Gastrocnemius medialis (tissue), 4 donors: ENCODE data around the gene NBEA. TPM values are rescaled to one million over a fixed set of nuclear protein-coding genes. Genes with fewer than 3 reads are reported as not detected.
A peak's percentile ranks its signal among the peaks of the same experiment; 100 is the strongest.

Experiments
- ATAC-seq, 2 donors: fragments of 150-250 bp; one replicate each; pipeline ENCODE4 v1.9.1; 2016
- DNase-seq, 2 donors: peaks; one replicate each; pipeline ENCODE4 v3.0.0-alpha.2; 2019
- H3K27ac ChIP-seq, 4 donors: fragments of 200-600 bp; sonication (generic); 1 replicate in 1 of 4; 2 replicates in 3 of 4; pipeline ENCODE4 v1.5.1; 2016 to 2018; ENCODE audit warnings: mild to moderate bottlenecking in 2 of 4, moderate library complexity in 1 of 4
- H3K27me3 ChIP-seq, 3 donors: fragments of 200-600 bp; sonication (generic) in 2 of 3; 1 replicate in 1 of 3; 2 replicates in 2 of 3; pipeline versions ENCODE4 v1.5.1 to v1.6.0; 2016 to 2019; ENCODE audit warnings: mild to moderate bottlenecking in 1 of 3, moderate library complexity in 1 of 3
- H3K36me3 ChIP-seq, 2 donors: fragments of 200-600 bp; sonication (generic) in 1 of 2; one replicate each; pipeline ENCODE4 v1.5.1; 2017 to 2018
- H3K4me1 ChIP-seq, 2 donors: fragments of 200-600 bp; sonication (generic) in 1 of 2; one replicate each; pipeline ENCODE4 v1.5.1; 2016 to 2017; ENCODE audit warnings: mild to moderate bottlenecking in 2 of 2
- H3K4me3 ChIP-seq, 4 donors: fragments of 200-600 bp; sonication (generic) in 3 of 4; 1 replicate in 1 of 4; 2 replicates in 3 of 4; pipeline ENCODE4 v1.5.1; 2016 to 2019; ENCODE audit warnings: mild to moderate bottlenecking in 2 of 4
- H3K9me3 ChIP-seq, 3 donors: fragments of 200-600 bp; sonication (generic) in 2 of 3; 1 replicate in 1 of 3; 2 replicates in 2 of 3; pipeline ENCODE4 v1.5.1; 2016 to 2019
- POLR2A ChIP-seq, 2 donors: fragments of 450-650 bp; IDR thresholded peaks; one replicate each; pipeline ENCODE4 v1.6.1; 2017; ENCODE audit warnings: antibody characterized with exemption in 2 of 2, mild to moderate bottlenecking in 2 of 2, moderate library complexity in 2 of 2
- in situ Hi-C, 4 donors: fragments of 200-750 bp; cut with MboI; loops; one replicate each; pipeline versions ENCODE4 v1.15.0 to v1.8.0; 2017; ENCODE audit warnings: low sequenced_read_pairs in 4 of 4
- intact Hi-C: fragments of 100-400 bp; cut with DNase I; formaldehyde crosslinking; loops from one replicate; pipeline ENCODE4 v1.15.1; 2023; ENCODE audit warnings: low total_unique reads
- total RNA-seq, 4 donors: library from RNA; depleted of rRNA; stranded (reverse); fragments of >200 nt; gene quantifications; one replicate each; pipeline versions ENCODE4 v1.1.0 to v1.2.3, GENCODE V29; 2016
- TF ChIP-seq, protein P1 (sequence below), 5 experiments: fragments of 450-650 bp in 3 of 5; fragments of 200-600 bp in 2 of 5; sonication (generic) in 2 of 5; IDR thresholded peaks in 4 of 5; conservative IDR thresholded peaks in 1 of 5; 1 replicate in 4 of 5; 2 replicates in 1 of 5; pipeline ENCODE4 v1.5.1; 2016 to 2019; ENCODE audit warnings: antibody characterized with exemption in 5 of 5, mild to moderate bottlenecking in 3 of 5, moderate library complexity in 3 of 5

NBEA gene
- total RNA-seq, 4 donors from 2014 or later = 4.1 to 5.1 (median 4.7) TPM

GRCh38 chr13:35162420-35162819 is 220.3 kb downstream of the NBEA start:
- in situ Hi-C loops = loop anchor here in 3 of 4 donors (10.0 to 25.0 kb wide), 2 partner anchors 1225 to 1228 kb away; no protein-coding TSS in a partner anchor

DNA sequence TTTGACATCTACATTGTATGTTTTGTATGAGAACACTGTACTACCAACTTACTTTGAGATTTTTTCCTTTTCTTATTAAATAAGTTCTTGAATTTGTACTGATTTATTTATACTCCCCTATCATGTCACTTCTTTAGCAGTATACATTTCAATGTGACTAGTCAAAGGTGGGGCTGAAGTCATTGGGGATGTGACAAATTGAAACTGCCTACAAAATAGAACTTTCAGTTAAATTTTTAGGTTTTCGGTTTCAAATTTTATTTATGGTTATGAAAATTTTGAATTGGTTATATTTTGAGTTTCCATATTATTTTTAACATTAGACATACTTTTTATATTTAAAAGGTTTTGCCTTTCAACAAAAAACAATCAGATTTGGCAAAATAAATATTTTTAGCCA is 221.6 kb downstream of the NBEA start:
- in situ Hi-C loops (loop anchor here in 3 of 4 donors (10.0 to 25.0 kb wide), 2 partner anchors 1226 to 1229 kb away; no protein-coding TSS in a partner anchor), intact Hi-C loops (loop anchor here (10.0 kb wide), 1 partner anchor 1359 kb away; no protein-coding TSS in a partner anchor)
- ATAC-seq = no peak
- Histone ChIP-seq H3K27ac (no peak overlapping the region), H3K36me3 (no peaks in the 10 kb centered on the region), H3K4me3 (no peak overlapping the region), H3K27me3 (no peaks in the 10 kb centered on the region), H3K4me1 (no peaks in the 10 kb centered on the region), H3K9me3 (no peaks in the 10 kb centered on the region)
- no peak for TF ChIP-seq POLR2A (IDR thresholded peaks at IDR 0.05)
- TF ChIP-seq, protein P1, sequence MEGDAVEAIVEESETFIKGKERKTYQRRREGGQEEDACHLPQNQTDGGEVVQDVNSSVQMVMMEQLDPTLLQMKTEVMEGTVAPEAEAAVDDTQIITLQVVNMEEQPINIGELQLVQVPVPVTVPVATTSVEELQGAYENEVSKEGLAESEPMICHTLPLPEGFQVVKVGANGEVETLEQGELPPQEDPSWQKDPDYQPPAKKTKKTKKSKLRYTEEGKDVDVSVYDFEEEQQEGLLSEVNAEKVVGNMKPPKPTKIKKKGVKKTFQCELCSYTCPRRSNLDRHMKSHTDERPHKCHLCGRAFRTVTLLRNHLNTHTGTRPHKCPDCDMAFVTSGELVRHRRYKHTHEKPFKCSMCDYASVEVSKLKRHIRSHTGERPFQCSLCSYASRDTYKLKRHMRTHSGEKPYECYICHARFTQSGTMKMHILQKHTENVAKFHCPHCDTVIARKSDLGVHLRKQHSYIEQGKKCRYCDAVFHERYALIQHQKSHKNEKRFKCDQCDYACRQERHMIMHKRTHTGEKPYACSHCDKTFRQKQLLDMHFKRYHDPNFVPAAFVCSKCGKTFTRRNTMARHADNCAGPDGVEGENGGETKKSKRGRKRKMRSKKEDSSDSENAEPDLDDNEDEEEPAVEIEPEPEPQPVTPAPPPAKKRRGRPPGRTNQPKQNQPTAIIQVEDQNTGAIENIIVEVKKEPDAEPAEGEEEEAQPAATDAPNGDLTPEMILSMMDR (IDR thresholded peaks at IDR 0.05 in 4 of 5, conservative IDR thresholded peaks at IDR 0.05 in 1 of 5) = no peak
- DNase-seq = no peak

More at GRCh38 chr13:35162420-35162819, 220.3 kb downstream of the NBEA start:
- Histone ChIP-seq H3K27ac (no peak overlapping the region), H3K36me3 (no peaks in the 10 kb centered on the region), H3K4me1 (no peaks in the 10 kb centered on the region), H3K9me3 (no peaks in the 10 kb centered on the region), H3K27me3 (no peaks in the 10 kb centered on the region), H3K4me3 (no peak overlapping the region)
- no peak for DNase-seq
- TF ChIP-seq, protein P1 (IDR thresholded peaks at IDR 0.05 in 4 of 5, conservative IDR thresholded peaks at IDR 0.05 in 1 of 5) = no peak
- no peak for TF ChIP-seq POLR2A (IDR thresholded peaks at IDR 0.05)
- ATAC-seq = no peak
- intact Hi-C loops = loop anchor here (10.0 kb wide), 1 partner anchor 1358 kb away; no protein-coding TSS in a partner anchor

GRCh38 chr13:35164324-35164932 is 222.4 kb downstream of the NBEA start:
- Histone ChIP-seq H3K4me1 (no peaks in the 10 kb centered on the region), H3K36me3 (no peaks in the 10 kb centered on the region), H3K4me3 (no peak overlapping the region), H3K9me3 (no peaks in the 10 kb centered on the region), H3K27ac (no peak overlapping the region), H3K27me3 (no peaks in the 10 kb centered on the region)
- in situ Hi-C loops (loop anchor here in 3 of 4 donors (10.0 to 25.0 kb wide), 2 partner anchors 1227 to 1230 kb away; no protein-coding TSS in a partner anchor), intact Hi-C loops (loop anchor here (10.0 kb wide), 1 partner anchor 1360 kb away; no protein-coding TSS in a partner anchor)
- DNase-seq (no peak), ATAC-seq (peak in 1 of 2 donors; percentile 56)
- TF ChIP-seq, protein P1 (IDR thresholded peaks at IDR 0.05 in 4 of 5, conservative IDR thresholded peaks at IDR 0.05 in 1 of 5) = peak; percentile 31 to 64 (median 48)
- TF ChIP-seq POLR2A (IDR thresholded peaks at IDR 0.05) = no peak

GRCh38 chr13:35165205-35165604 is 223.1 kb downstream of the NBEA start:
- DNase-seq (no peak), ATAC-seq (no peak)
- TF ChIP-seq, protein P1 (IDR thresholded peaks at IDR 0.05 in 4 of 5, conservative IDR thresholded peaks at IDR 0.05 in 1 of 5) = no peak
- TF ChIP-seq POLR2A (IDR thresholded peaks at IDR 0.05) = no peak
- Histone ChIP-seq H3K36me3 (no peaks in the 10 kb centered on the region), H3K27ac (no peak overlapping the region), H3K9me3 (no peaks in the 10 kb centered on the region), H3K4me1 (no peaks in the 10 kb centered on the region), H3K4me3 (no peak overlapping the region), H3K27me3 (no peaks in the 10 kb centered on the region)
- intact Hi-C loops = loop anchor here (10.0 kb wide), 1 partner anchor 1360 kb away; no protein-coding TSS in a partner anchor
- in situ Hi-C loops = loop anchor here in 3 of 4 donors (10.0 to 25.0 kb wide), 2 partner anchors 1228 to 1230 kb away; no protein-coding TSS in a partner anchor
